NK-92 (cell line): ENCODE measurements around the gene HSPA6.
"Not testable (repeated sequence)": the region's sequence is repeated elsewhere in the genome, so short reads cannot be mapped to it uniquely, and the experiment has no call there.

Experiments used
- DNase-seq: peaks from one replicate; lab custom pipeline; 2025; ENCODE audit not compliant: unreplicated experiment; lab: John Stamatoyannopoulos, UW

Gene HSPA6

DNA sequence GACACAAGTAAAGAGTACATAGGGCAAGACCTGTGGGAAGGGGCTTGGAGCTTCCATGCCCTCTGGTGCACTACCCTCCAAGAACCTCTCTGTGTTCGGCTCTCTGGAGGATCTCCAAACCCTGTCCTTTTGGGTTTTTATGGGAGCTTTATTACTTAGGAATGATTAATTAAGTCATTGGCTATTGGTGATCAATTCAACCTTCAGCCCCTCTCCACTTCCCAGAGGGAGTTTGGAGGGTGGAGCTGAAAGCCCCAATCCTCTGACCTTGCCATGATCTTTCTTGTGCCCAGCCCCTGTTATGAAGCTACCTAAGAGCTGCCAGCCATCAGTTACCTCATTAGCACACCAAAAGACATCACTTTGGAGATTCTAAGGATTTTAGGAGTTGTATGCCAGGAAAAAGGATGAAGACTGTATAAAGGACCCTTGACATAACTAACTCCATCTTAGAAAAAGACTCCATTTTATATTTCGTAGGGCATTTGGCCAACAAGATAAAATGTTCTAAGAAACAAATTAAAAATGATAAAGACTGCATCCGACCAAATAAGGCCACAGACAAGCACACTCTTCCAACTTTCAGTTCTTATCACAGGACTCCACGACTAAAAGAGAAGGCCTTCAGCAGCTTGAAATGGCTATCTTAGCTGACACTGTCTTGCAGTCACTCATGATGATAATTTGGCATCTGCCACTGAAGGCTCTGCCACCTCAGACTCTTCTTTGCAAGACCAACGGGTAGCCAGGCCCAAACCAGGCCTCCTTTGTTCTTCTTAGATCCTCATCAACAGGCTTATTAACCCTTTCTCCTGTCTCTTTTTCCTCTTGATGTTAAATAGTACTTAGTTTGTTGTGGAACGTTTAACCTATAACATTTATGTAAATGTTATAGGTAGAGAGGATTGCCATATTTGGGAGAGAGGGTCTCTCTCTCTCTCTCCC lies 33.4 kb downstream of the HSPA6 start:
- DNase-seq, result not testable (repeated sequence)

- DNase-seq, result not testable (repeated sequence)
Measured at GRCh38 chr1:161560960-161561715, 36.8 kb downstream of the HSPA6 start.

GRCh38 chr1:161562441-161562840 lies 38.1 kb downstream of the HSPA6 start:
- not testable (repeated sequence) for DNase-seq

GRCh38 chr1:161563522-161563921 lies 39.2 kb downstream of the HSPA6 start:
- not testable (repeated sequence) for DNase-seq

- DNase-seq, result not testable (repeated sequence)
Measured at GRCh38 chr1:161566602-161566960, 42.2 kb downstream of the HSPA6 start.

DNA sequence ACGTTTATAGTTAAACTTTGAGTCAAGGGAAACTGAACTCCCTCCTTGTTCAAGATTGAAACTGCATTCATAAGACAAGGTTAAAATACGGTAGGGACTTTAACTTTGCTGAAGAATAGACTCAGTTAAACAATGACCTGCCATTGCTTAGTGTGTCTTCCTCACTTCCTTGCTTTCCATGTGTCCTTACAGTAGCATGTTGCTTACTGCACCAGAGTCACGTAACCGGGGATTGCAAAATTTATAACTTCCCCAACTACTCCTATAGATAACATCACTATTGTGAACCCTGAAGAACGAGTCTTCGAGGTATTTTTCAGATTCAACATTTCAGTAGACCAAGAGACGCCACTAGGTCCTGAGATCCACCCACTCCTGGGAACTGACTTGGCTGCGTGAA lies 47.4 kb downstream of the HSPA6 start:
- DNase-seq, result not testable (repeated sequence)
